Regular cardiac myocyte (primary cell): ENCODE data around the gene HBA2. TPM values are rescaled to one million over a fixed set of nuclear protein-coding genes. Genes with fewer than 3 reads are reported as not detected.

Experiments used
- total RNA-seq: library from RNA; depleted of rRNA; stranded (reverse); fragments of >200 nt; gene quantifications from 2 replicates; pipeline ENCODE4 v1.2.3, GENCODE V29; 2014

The HBA2 gene
- not detected in 2 replicates for total RNA-seq

GRCh38 chr16:172374-172941 is at the start of gene HBA2:
Gene HBA2 (plus strand): TSS chr16:172876. CDS start chr16:172913, 37 bp downstream.

GRCh38 chr16:152141-153128 is 20.2 kb upstream of the HBA2 start, which contains the start of gene HBZ:
Gene HBZ (plus strand): TSS chr16:152644. CDS start chr16:152910, 266 bp downstream.

GRCh38 chr16:165539-166374 is 6.9 kb upstream of the HBA2 start, which contains the start of gene HBM:
Gene HBM (plus strand): TSS chr16:165978. CDS start chr16:165998, 20 bp downstream.

GRCh38 chr16:176477-177382 is 4.1 kb downstream of the HBA2 start, which contains the start of gene HBA1:
Gene HBA1 (plus strand): TSS chr16:176680. CDS start chr16:176717, 37 bp downstream.

GRCh38 chr16:180101-180675 is 7.5 kb downstream of the HBA2 start, which contains the start of gene HBQ1:
Gene HBQ1 (plus strand): TSS chr16:180459. CDS start chr16:180487, 28 bp downstream.

Other genes starting within 250 kb of the HBA2 start
- gene POLR3K, start 119.3 kb upstream of the HBA2 start, total RNA-seq: 3.4 and 16.7 TPM in 2 replicates
- 13.8 and 38.9 TPM in 2 replicates for gene SNRNP25, start 119.0 kb upstream of the HBA2 start, total RNA-seq
- 24.8 and 31.4 TPM in 2 replicates for gene RHBDF1, start 100.2 kb upstream of the HBA2 start, total RNA-seq
- gene MPG, start 94.7 kb upstream of the HBA2 start, total RNA-seq: 169 and 224 TPM in 2 replicates
- gene NPRL3, start 34.2 kb upstream of the HBA2 start, total RNA-seq: 3.9 and 5.6 TPM in 2 replicates
- not detected in 2 replicates for gene HBZ, start 20.2 kb upstream of the HBA2 start, total RNA-seq
- not detected in 2 replicates for gene HBM, start 6.9 kb upstream of the HBA2 start, total RNA-seq
- gene HBA1, start 3.8 kb downstream of the HBA2 start, total RNA-seq: not detected in 2 replicates
- gene HBQ1, start 7.6 kb downstream of the HBA2 start, total RNA-seq: 0.19 TPM in 1 of 2 replicates, not detected in the other
- gene LUC7L, start 56.6 kb downstream of the HBA2 start, total RNA-seq: 36.9 and 37.4 TPM in 2 replicates
- 61.0 and 91.3 TPM in 2 replicates for gene FAM234A, start 61.9 kb downstream of the HBA2 start, total RNA-seq
- gene RGS11, start 103.1 kb downstream of the HBA2 start, total RNA-seq: 0.38 and 2.3 TPM in 2 replicates
- gene ARHGDIG, start 107.7 kb downstream of the HBA2 start, total RNA-seq: 0.85 TPM in 1 of 2 replicates, not detected in the other
- 1.4 TPM in 1 of 2 replicates, not detected in the other for gene PDIA2, start 110.3 kb downstream of the HBA2 start, total RNA-seq
- gene AXIN1, start 179.8 kb downstream of the HBA2 start, total RNA-seq: 21.7 and 23.4 TPM in 2 replicates
- 44.3 and 110 TPM in 2 replicates for gene MRPL28, start 197.7 kb downstream of the HBA2 start, total RNA-seq
- gene PGAP6, start 209.1 kb downstream of the HBA2 start, total RNA-seq: 62.9 and 66.8 TPM in 2 replicates
- gene NME4, start 224.3 kb downstream of the HBA2 start, total RNA-seq: 56.1 and 80.3 TPM in 2 replicates
- gene DECR2, start 229.0 kb downstream of the HBA2 start, total RNA-seq: 9.0 and 19.4 TPM in 2 replicates